Natural killer cell (primary cell): ENCODE measurements around the gene CRAT. TPM values are rescaled to one million over a fixed set of nuclear protein-coding genes. Genes with fewer than 3 reads are reported as not detected.

Experiments used
- ATAC-seq, 3 donors: fragments of 150-1000 bp in 2 of 3; fragments of 200-7000 bp in 1 of 3; cut with Tn5 transposase; 1 replicate in 1 of 3; 2 replicates in 2 of 3; pipeline ENCODE4 v1.10.0; 2021; ENCODE audit warnings: mild to moderate bottlenecking in 2 of 3, moderate library complexity in 2 of 3
- DNase-seq, 2 donors: peaks; one replicate each; pipeline versions ENCODE4 v3.0.0 to v3.0.0-alpha.2; 2013 to 2021; ENCODE audit warnings: mixed read lengths in 1 of 2
- H3K27ac ChIP-seq: one replicate; pipeline ENCODE4 v1.5.1; 2013; ENCODE audit warnings: mild to moderate bottlenecking, low read length
- H3K27me3 ChIP-seq: one replicate; pipeline ENCODE4 v1.6.1; 2013; ENCODE audit warnings: low read length; ENCODE audit not compliant: control insufficient read depth, insufficient read depth
- H3K36me3 ChIP-seq: one replicate; pipeline ENCODE4 v1.6.1; 2013; ENCODE audit warnings: low read length; ENCODE audit not compliant: control insufficient read depth, insufficient read depth
- H3K4me1 ChIP-seq: one replicate; pipeline ENCODE4 v1.6.1; 2013; ENCODE audit warnings: low read length; ENCODE audit not compliant: control insufficient read depth, insufficient read depth
- H3K4me3 ChIP-seq: one replicate; pipeline ENCODE4 v1.5.1; 2013; ENCODE audit warnings: low read length
- H3K9me3 ChIP-seq: one replicate; pipeline ENCODE4 v1.6.1; 2013; ENCODE audit warnings: low read length; ENCODE audit not compliant: control insufficient read depth, insufficient read depth
- H3K27ac Mint-ChIP-seq, 2 donors: one replicate each; pipeline ENCODE4 v1.8.0; 2022; ENCODE audit warnings: mild to moderate bottlenecking in 2 of 2, mixed read lengths in 2 of 2, moderate library complexity in 1 of 2
- H3K27me3 Mint-ChIP-seq, 2 donors: one replicate each; pipeline ENCODE4 v1.8.0; 2022; ENCODE audit warnings: low read depth in 2 of 2, mixed read lengths in 2 of 2
- H3K36me3 Mint-ChIP-seq: one replicate; pipeline ENCODE4 v1.8.0; 2022; ENCODE audit warnings: mixed read lengths
- H3K4me1 Mint-ChIP-seq, 2 donors: one replicate each; pipeline ENCODE4 v1.8.0; 2022; ENCODE audit warnings: mixed read lengths in 2 of 2
- H3K4me3 Mint-ChIP-seq: one replicate; pipeline ENCODE4 v1.8.0; 2022; ENCODE audit warnings: mild to moderate bottlenecking, moderate library complexity, mixed read lengths
- H3K9me3 Mint-ChIP-seq, 2 donors: one replicate each; pipeline ENCODE4 v1.8.0; 2022; ENCODE audit warnings: mixed read lengths in 2 of 2
- WGBS: methylation state at CpG from one replicate; pipeline ENCODE4 v1.1.7; 2013; ENCODE audit warnings: missing lambda C conversion rate; ENCODE audit not compliant: insufficient coverage; 5-methylcytosine and 5-hydroxymethylcytosine counted together
- intact Hi-C: fragments of 100-400 bp; cut with micrococcal nuclease; formaldehyde crosslinking; loops from one replicate; pipeline ENCODE4 v1.14.2; 2022
- total RNA-seq, 4 donors: library from RNA; stranded (reverse); fragments of 120-200 nt in 1 of 4; gene quantifications; one replicate each; pipeline versions ENCODE4 v1.2.3 to v1.2.4, GENCODE V29; 2013 to 2022
- TF ChIP-seq, protein P1 (sequence below): fragments of 200-600 bp; IDR thresholded peaks from one replicate; pipeline ENCODE4 v1.8.0; 2022; ENCODE audit warnings: antibody characterized with exemption

CRAT gene
- total RNA-seq, 3 donors from 2014 or later (not counting 1 experiment from before 2014, with no cell fraction given): 13.5 to 13.8 (median 13.8) TPM

DNA sequence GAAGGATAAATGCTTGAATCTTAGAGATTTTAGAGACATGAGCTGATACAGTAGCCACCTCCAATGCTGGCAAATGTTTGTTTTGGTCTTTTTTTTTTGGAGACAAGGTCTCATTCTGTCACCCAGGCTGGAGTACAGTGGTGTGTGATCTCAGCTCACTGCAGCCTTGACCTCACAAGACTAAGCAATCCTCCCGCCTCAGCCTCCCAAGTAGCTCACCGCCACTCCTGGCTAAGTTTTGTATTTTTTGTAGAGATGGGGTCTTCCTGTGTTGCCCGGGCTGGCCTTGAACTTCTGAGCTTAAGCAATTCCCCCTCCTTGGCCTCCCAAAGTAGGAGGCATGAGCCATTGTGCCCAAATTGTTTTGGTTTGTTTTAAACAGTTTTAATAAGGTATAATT, 36.5 kb downstream of the CRAT start:
- Mint-ChIP-seq H3K4me3 (no peak overlapping the region), H3K27ac (no peak overlapping the region), H3K9me3 (no peaks in the 10 kb centered on the region), H3K4me1 (peaks cover 7 to 14% of the 10 kb centered on the region in 2 donors), H3K36me3 (no peaks in the 10 kb centered on the region), H3K27me3 (no peaks in the 10 kb centered on the region)
- H3K27ac ChIP-seq: no peak overlapping the region
- TF ChIP-seq, protein P1, sequence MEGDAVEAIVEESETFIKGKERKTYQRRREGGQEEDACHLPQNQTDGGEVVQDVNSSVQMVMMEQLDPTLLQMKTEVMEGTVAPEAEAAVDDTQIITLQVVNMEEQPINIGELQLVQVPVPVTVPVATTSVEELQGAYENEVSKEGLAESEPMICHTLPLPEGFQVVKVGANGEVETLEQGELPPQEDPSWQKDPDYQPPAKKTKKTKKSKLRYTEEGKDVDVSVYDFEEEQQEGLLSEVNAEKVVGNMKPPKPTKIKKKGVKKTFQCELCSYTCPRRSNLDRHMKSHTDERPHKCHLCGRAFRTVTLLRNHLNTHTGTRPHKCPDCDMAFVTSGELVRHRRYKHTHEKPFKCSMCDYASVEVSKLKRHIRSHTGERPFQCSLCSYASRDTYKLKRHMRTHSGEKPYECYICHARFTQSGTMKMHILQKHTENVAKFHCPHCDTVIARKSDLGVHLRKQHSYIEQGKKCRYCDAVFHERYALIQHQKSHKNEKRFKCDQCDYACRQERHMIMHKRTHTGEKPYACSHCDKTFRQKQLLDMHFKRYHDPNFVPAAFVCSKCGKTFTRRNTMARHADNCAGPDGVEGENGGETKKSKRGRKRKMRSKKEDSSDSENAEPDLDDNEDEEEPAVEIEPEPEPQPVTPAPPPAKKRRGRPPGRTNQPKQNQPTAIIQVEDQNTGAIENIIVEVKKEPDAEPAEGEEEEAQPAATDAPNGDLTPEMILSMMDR: no peak
- 83% methylated on average over 1 of the region's 3 CpGs for WGBS
- no peaks in the 10 kb centered on the region for H3K27me3 ChIP-seq
- no peak for ATAC-seq
- H3K9me3 ChIP-seq: no peaks in the 10 kb centered on the region
- no peaks in the 10 kb centered on the region for H3K36me3 ChIP-seq
- no peak overlapping the region for H3K4me3 ChIP-seq
- DNase-seq: no peak
- intact Hi-C loops: no loop called here
- peaks cover 30% of the 10 kb centered on the region for H3K4me1 ChIP-seq

DNA sequence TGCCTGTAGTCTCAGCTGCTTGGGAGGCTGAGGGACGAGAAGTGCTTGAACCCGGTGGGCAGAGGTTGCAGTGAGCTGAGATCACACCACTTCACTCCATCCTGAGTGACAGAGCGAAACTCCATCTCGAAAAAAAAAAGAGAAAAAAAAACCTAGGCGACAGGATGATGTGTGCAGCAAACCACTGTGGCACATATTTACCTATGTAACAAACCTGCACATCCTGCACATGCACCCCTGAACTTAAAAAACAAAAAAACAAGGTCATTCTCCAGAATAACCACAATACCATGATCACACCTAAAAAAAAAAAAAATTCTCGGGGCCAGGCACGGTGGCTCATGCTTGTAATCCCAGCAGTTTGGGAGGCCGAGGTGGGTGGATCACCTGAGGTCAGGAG, 37.2 kb downstream of the CRAT start:
- no peaks in the 10 kb centered on the region for H3K9me3 ChIP-seq
- no peak overlapping the region for H3K27ac Mint-ChIP-seq
- no peak overlapping the region for H3K4me3 Mint-ChIP-seq
- TF ChIP-seq, protein P1: no peak
- 54% methylated on average over 6 of the region's 8 CpGs for WGBS
- no peaks in the 10 kb centered on the region for H3K27me3 Mint-ChIP-seq
- no peaks in the 10 kb centered on the region for H3K27me3 ChIP-seq
- H3K4me3 ChIP-seq: no peak overlapping the region
- H3K36me3 Mint-ChIP-seq: no peaks in the 10 kb centered on the region
- H3K4me1 Mint-ChIP-seq: peaks cover 14 to 21% of the 10 kb centered on the region in 2 donors
- no peaks in the 10 kb centered on the region for H3K36me3 ChIP-seq
- H3K4me1 ChIP-seq: peaks cover 37% of the 10 kb centered on the region
- no peak overlapping the region for H3K27ac ChIP-seq
- H3K9me3 Mint-ChIP-seq: no peaks in the 10 kb centered on the region
- peak in 1 of 2 donors; percentile 34 for DNase-seq
- intact Hi-C loops: no loop called here
- ATAC-seq: no peak

DNA sequence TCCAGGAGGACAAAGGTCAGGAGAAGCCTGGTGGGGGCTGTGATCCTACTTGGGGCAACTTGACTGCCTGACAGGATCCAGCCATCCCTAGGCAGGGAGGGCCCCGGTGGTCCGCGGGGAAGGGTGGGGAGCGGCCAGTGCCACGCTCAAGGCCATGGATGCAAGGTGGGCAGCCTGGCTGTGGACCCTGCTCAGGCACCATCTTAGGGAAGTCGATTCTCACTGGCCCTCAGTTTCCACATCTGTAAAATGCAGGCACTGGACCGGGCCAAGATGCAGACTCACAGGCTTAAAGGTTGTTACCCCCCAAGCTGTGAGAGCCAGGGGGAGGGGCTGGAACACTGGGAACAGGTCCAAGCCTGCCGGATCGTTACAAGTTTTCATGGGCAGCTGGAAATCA, 38.4 kb downstream of the CRAT start:
- Mint-ChIP-seq H3K36me3 (no peaks in the 10 kb centered on the region), H3K4me1 (peaks cover 17 to 25% of the 10 kb centered on the region in 2 donors), H3K27ac (no peak overlapping the region), H3K4me3 (no peak overlapping the region), H3K9me3 (no peaks in the 10 kb centered on the region), H3K27me3 (no peaks in the 10 kb centered on the region)
- intact Hi-C loops: no loop called here
- no peaks in the 10 kb centered on the region for H3K27me3 ChIP-seq
- peaks cover 45% of the 10 kb centered on the region for H3K4me1 ChIP-seq
- ATAC-seq (no peak), DNase-seq (no peak)
- no peak overlapping the region for H3K4me3 ChIP-seq
- no peak overlapping the region for H3K27ac ChIP-seq
- H3K9me3 ChIP-seq: no peaks in the 10 kb centered on the region
- TF ChIP-seq, protein P1: no peak
- WGBS: 85% methylated on average over 9 of the region's 9 CpGs
- peaks cover 2% of the 10 kb centered on the region for H3K36me3 ChIP-seq

DNA sequence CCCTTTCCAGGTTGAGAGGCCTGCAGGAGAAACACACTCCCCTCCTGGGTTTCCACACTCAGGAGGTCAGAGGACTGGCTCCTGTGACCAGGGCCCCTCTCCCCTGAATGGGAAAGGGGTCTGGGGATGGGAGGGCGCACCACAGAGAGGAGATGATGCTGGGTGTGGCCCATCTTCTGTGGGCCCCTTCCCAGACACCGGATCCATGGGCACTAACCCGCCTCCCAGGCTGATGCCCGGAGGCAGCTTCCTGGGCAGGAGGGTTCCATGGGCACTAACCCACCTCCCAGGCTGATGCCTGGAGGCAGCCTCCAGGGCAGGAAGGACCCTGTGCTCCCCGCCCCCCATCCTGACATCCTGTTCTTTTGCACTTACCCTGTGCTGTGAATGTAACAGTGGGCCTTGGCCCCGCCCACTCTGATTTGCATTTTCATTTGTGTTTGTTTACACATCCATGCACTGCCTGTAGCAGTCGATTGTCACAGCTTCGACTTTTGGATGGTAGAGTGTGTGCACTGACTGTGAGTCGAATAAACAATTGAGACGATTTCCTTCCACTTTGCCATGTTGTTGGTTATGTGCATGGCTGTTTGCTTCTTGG, 39.0 kb downstream of the CRAT start:
- Mint-ChIP-seq H3K27me3 (no peaks in the 10 kb centered on the region), H3K27ac (no peak overlapping the region), H3K4me1 (peaks cover 17 to 25% of the 10 kb centered on the region in 2 donors), H3K36me3 (no peaks in the 10 kb centered on the region), H3K9me3 (no peaks in the 10 kb centered on the region), H3K4me3 (no peak overlapping the region)
- TF ChIP-seq, protein P1: no peak
- ATAC-seq (no peak), DNase-seq (peak in 1 of 2 donors; percentile 45)
- no peak overlapping the region for H3K27ac ChIP-seq
- H3K9me3 ChIP-seq: no peaks in the 10 kb centered on the region
- intact Hi-C loops: no loop called here
- H3K4me1 ChIP-seq: peaks cover 45% of the 10 kb centered on the region
- no peak overlapping the region for H3K4me3 ChIP-seq
- no peaks in the 10 kb centered on the region for H3K27me3 ChIP-seq
- peaks cover 2% of the 10 kb centered on the region for H3K36me3 ChIP-seq
- WGBS: 71% methylated on average over 10 of the region's 10 CpGs
